HepG2 (cell line): ENCODE measurements around the gene MTHFSD. TPM values are rescaled to one million over a fixed set of nuclear protein-coding genes. Genes with fewer than 3 reads are reported as not detected.

Experiments
- ATAC-seq: fragments of 200-7000 bp; cut with Tn5 transposase; 3 replicates; pipeline ENCODE4 v1.9.1; 2020; ENCODE audit warnings: mild to moderate bottlenecking, moderate library complexity
- BruUV-seq: library from RNA; stranded (reverse); fragments of 400-500 nt; replicated peaks from 2 replicates; lab custom pipeline; 2021; lab: Mats Ljungman, UMichigan
- CTCF ChIA-PET: fragments of 300-600 bp; formaldehyde crosslinking; extraction: SDS; loops from one replicate; lab custom pipeline; 2021; ENCODE audit warnings: low total read pairs, inconsistent platforms, low intra/inter-chr PET ratio; lab: Yijun Ruan, JAX
- POLR2A ChIA-PET: fragments of 350-600 bp; sonication (Branson Sonifier 250); formaldehyde crosslinking; loops from one replicate; lab custom pipeline; 2020; ENCODE audit warnings: antibody characterized with exemption, inconsistent platforms; lab: Yijun Ruan, JAX
- DNase-seq: peaks from one replicate; pipeline ENCODE4 v3.0.0-alpha.2; 2015; ENCODE audit warnings: low spot score
- FAIRE-seq: peaks from 3 replicates; lab custom pipeline; 2011; peaks lifted over from hg19 to GRCh38; lab: Jason Lieb, UNC
- H2AFZ ChIP-seq: one replicate; pipeline ENCODE4 v1.6.1; 2011; ENCODE audit warnings: low read length, inconsistent platforms
- H3K27ac ChIP-seq: fragments of 300-600 bp; 3 replicates; pipeline ENCODE4 v1.8.0; 2011; ENCODE audit warnings: mixed run types, mild to moderate bottlenecking, mixed read lengths, low read length, inconsistent platforms; ENCODE audit not compliant: insufficient read depth; ENCODE audit errors: extremely low read length
- H3K27me3 ChIP-seq, 2 experiments: fragments of 200-600 bp in 1 of 2; 2 replicates in 1 of 2; 3 replicates in 1 of 2; pipeline versions ENCODE4 v1.6.0 to v1.8.0; 2011; ENCODE audit warnings: low read length in 2 of 2, mild to moderate bottlenecking in 2 of 2, moderate library complexity in 2 of 2, inconsistent platforms in 1 of 2; ENCODE audit not compliant: insufficient read depth in 2 of 2, control insufficient read depth in 1 of 2
- H3K36me3 ChIP-seq, 2 experiments: fragments of 200-600 bp in 1 of 2; replicated peaks in 1 of 2; 2 replicates in 1 of 2; 3 replicates in 1 of 2; pipeline versions ENCODE4 v1.5.1 to v1.8.0; 2011; ENCODE audit warnings: low read length in 2 of 2, inconsistent platforms in 1 of 2; ENCODE audit not compliant: insufficient read depth in 2 of 2, control insufficient read depth in 1 of 2
- H3K4me1 ChIP-seq: 2 replicates; pipeline ENCODE4 v1.5.1; 2012; ENCODE audit warnings: low read length, inconsistent platforms; ENCODE audit not compliant: insufficient read depth
- H3K4me2 ChIP-seq: 2 replicates; pipeline ENCODE4 v1.6.0; 2011; ENCODE audit warnings: low read depth, low read length, inconsistent platforms
- H3K4me3 ChIP-seq, 3 experiments: fragments of 200-600 bp in 1 of 3; sonication (generic), shearing (Covaris generic) in 1 of 3; replicated peaks in 1 of 3; 2 replicates each; pipeline ENCODE4 v1.5.1; 2011 to 2016; ENCODE audit warnings: low read length in 3 of 3, inconsistent platforms in 2 of 3, low read depth in 2 of 3, mild to moderate bottlenecking in 2 of 3, control low read depth in 1 of 3, mixed read lengths in 1 of 3; ENCODE audit not compliant: insufficient read depth in 1 of 3
- H3K79me2 ChIP-seq: one replicate; pipeline ENCODE4 v1.6.1; 2011; ENCODE audit warnings: low read length, inconsistent platforms; ENCODE audit not compliant: insufficient read depth
- H3K9ac ChIP-seq: 2 replicates; pipeline ENCODE4 v1.6.0; 2011; ENCODE audit warnings: mild to moderate bottlenecking, low read depth, low read length, inconsistent platforms; ENCODE audit not compliant: insufficient read depth
- H3K9me3 ChIP-seq: 2 replicates; pipeline ENCODE4 v1.5.1; 2012; ENCODE audit warnings: mild to moderate bottlenecking, low read length
- H4K20me1 ChIP-seq: 2 replicates; pipeline ENCODE4 v1.6.0; 2011; ENCODE audit warnings: inconsistent platforms, mild to moderate bottlenecking, low read length, moderate library complexity; ENCODE audit not compliant: insufficient read depth
- BCLAF1 ChIP-seq: fragments of 450-650 bp; IDR thresholded peaks from 2 replicates; pipeline ENCODE4 v1.6.1; 2017; ENCODE audit warnings: mild to moderate bottlenecking
- NFYB ChIP-seq: sonication (generic); formaldehyde crosslinking; IDR thresholded peaks from 2 replicates; pipeline ENCODE4 v1.4.0; 2020; ENCODE audit warnings: missing genetic modification reagents
- YEATS4 ChIP-seq: sonication (generic); formaldehyde crosslinking; IDR thresholded peaks from 2 replicates; pipeline ENCODE4 v1.4.0; 2020; ENCODE audit warnings: missing genetic modification reagents, borderline replicate concordance
- WGBS: methylation state at CpG from one replicate; pipeline ENCODE4 v1.1.6; 2017; ENCODE audit warnings: low lambda C conversion rate; 5-methylcytosine and 5-hydroxymethylcytosine counted together
- in situ Hi-C: cut with HindIII; loops from 2 replicates; pipeline ENCODE4 v1.10.0; 2017; ENCODE audit warnings: low pct_unique_long_range_greater_than_20kb; ENCODE audit not compliant: extremely low pct_ligation_motif_present
- intact Hi-C: fragments of 100-400 bp; cut with micrococcal nuclease; formaldehyde crosslinking; loops from one replicate; pipeline ENCODE4 v1.10.0; 2022; ENCODE audit not compliant: unreplicated experiment
- polyA plus RNA-seq, 8 experiments: library from polyadenylated mRNA; depleted of rRNA in 3 of 8; stranded (reverse) in 7 of 8; unstranded in 1 of 8; fragments of >200 nt; fragmentation: Illumina TruSeq in 4 of 8; extraction: Trizol in 4 of 8; gene quantifications; 2 replicates each; pipeline versions ENCODE4 v1.2.1 to v1.2.3, GENCODE V29; 2011 to 2016; ENCODE audit warnings: low read depth in 4 of 8, missing spikeins in 1 of 8, mixed read lengths in 1 of 8; ENCODE audit not compliant: insufficient read depth in 1 of 8
- total RNA-seq, 5 experiments: library from RNA; depleted of rRNA; stranded (reverse); fragments of >200 nt; fragmentation: Illumina TruSeq; extraction: Trizol; gene quantifications; 2 replicates each; pipeline ENCODE4 v1.2.3, GENCODE V29; 2016; ENCODE audit warnings: low read depth in 1 of 5
- TF ChIP-seq, protein P1 (sequence below): sonication (generic); formaldehyde crosslinking; IDR thresholded peaks from 2 replicates; pipeline ENCODE4 v1.4.0; 2020; ENCODE audit warnings: missing genetic modification reagents

The MTHFSD gene
- total and polyA plus RNA-seq, 2 of the 13 experiments (the other 11 are each of a cell fraction or from before 2014, with no cell fraction given), result 14.2 to 16.3 TPM

- H3K4me3 ChIP-seq, result no peak within 1 kb of the TSS
- H3K36me3 ChIP-seq, result no peaks in the 10 kb centered on the region
- POLR2A ChIA-PET, result no interaction called here
- no peak within 1 kb of the TSS for H3K27ac ChIP-seq
- BruUV-seq, result no TSS peak
- WGBS, result 39% methylated on average over 26 of the region's 30 CpGs
- no peaks in the 10 kb centered on the region for H3K9me3 ChIP-seq
- no peak for ATAC-seq
- in situ Hi-C loops (loop anchor here (5.0 to 10.0 kb wide), 4 partner anchors 308 to 708 kb away; no protein-coding TSS in a partner anchor), intact Hi-C loops (no loop called here)
- H3K4me2 ChIP-seq, result no peak within 1 kb of the TSS
- H4K20me1 ChIP-seq, result no peaks in the 10 kb centered on the region
- DNase-seq, result no peak
- H3K4me1 ChIP-seq, result no peaks in the 10 kb centered on the region
- H2AFZ ChIP-seq, result no peak within 1 kb of the TSS
- FAIRE-seq, result no peak
- H3K79me2 ChIP-seq, result no peaks in the 10 kb centered on the region
- peaks cover 13 to 65% of the 10 kb centered on the region in 2 experiments for H3K27me3 ChIP-seq
- no peak within 1 kb of the TSS for H3K9ac ChIP-seq
- peak; percentile 34; the same call in 1 of the 2 replicates for TF ChIP-seq NFYB (CRISPR knock-in tag)
- TF ChIP-seq, protein P1, sequence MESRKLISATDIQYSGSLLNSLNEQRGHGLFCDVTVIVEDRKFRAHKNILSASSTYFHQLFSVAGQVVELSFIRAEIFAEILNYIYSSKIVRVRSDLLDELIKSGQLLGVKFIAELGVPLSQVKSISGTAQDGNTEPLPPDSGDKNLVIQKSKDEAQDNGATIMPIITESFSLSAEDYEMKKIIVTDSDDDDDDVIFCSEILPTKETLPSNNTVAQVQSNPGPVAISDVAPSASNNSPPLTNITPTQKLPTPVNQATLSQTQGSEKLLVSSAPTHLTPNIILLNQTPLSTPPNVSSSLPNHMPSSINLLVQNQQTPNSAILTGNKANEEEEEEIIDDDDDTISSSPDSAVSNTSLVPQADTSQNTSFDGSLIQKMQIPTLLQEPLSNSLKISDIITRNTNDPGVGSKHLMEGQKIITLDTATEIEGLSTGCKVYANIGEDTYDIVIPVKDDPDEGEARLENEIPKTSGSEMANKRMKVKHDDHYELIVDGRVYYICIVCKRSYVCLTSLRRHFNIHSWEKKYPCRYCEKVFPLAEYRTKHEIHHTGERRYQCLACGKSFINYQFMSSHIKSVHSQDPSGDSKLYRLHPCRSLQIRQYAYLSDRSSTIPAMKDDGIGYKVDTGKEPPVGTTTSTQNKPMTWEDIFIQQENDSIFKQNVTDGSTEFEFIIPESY (CRISPR knock-in tag), result no peak
- TF ChIP-seq YEATS4 (CRISPR knock-in tag), result no peak
- TF ChIP-seq BCLAF1, result no peak
- CTCF ChIA-PET, result interaction anchor here (4.2 kb wide), 1 partner anchor 496 kb away, joined by 86 read pairs; no protein-coding TSS in a partner anchor
Observed at GRCh38 chr16:86566601-86566965, 11.5 kb upstream of the MTHFSD start, which contains the start of gene FOXC2. TSS of gene FOXC2 (plus strand) at chr16:86566829. CDS start at chr16:86567336, 507 bp downstream.
